Mesendoderm (in vitro differentiated cells): ENCODE measurements around the gene CRBN.

Experiments
- DNase-seq: peaks from one replicate; pipeline ENCODE4 v3.0.0; 2013
- H2AK5ac ChIP-seq: 2 replicates; pipeline ENCODE4 v1.6.1; 2013; ENCODE audit warnings: low read length, inconsistent platforms
- H2BK120ac ChIP-seq: 2 replicates; pipeline ENCODE4 v1.6.1; 2013; ENCODE audit warnings: low read depth, mild to moderate bottlenecking, low read length, moderate library complexity, mixed read lengths
- H2BK15ac ChIP-seq: replicated peaks from 2 replicates; pipeline ENCODE4 v1.6.1; 2013; ENCODE audit warnings: low read depth, mild to moderate bottlenecking, moderate library complexity
- H2BK5ac ChIP-seq: 2 replicates; pipeline ENCODE4 v1.6.1; 2013; ENCODE audit warnings: low read length, inconsistent platforms
- H3K18ac ChIP-seq: 2 replicates; pipeline ENCODE4 v1.6.1; 2013; ENCODE audit warnings: mild to moderate bottlenecking, low read length, mixed read lengths
- H3K23ac ChIP-seq: one replicate; pipeline ENCODE4 v1.6.1; 2013; ENCODE audit warnings: low read length
- H3K27ac ChIP-seq: 2 replicates; pipeline ENCODE4 v1.5.1; 2013; ENCODE audit warnings: low read depth, mild to moderate bottlenecking, inconsistent platforms, low read length, moderate library complexity
- H3K27me3 ChIP-seq: 2 replicates; pipeline ENCODE4 v1.6.1; 2013; ENCODE audit warnings: low read length, control low read depth, mild to moderate bottlenecking, inconsistent platforms; ENCODE audit not compliant: insufficient read depth, poor library complexity
- H3K36me3 ChIP-seq: 2 replicates; pipeline ENCODE4 v1.6.1; 2013; ENCODE audit warnings: low read length, inconsistent platforms; ENCODE audit not compliant: control insufficient read depth, insufficient read depth
- H3K4ac ChIP-seq: one replicate; pipeline ENCODE4 v1.6.1; 2013; ENCODE audit warnings: low read depth, mild to moderate bottlenecking, low read length, moderate library complexity
- H3K4me1 ChIP-seq: 2 replicates; pipeline ENCODE4 v1.6.1; 2013; ENCODE audit warnings: low read depth, low read length, inconsistent platforms; ENCODE audit not compliant: control insufficient read depth
- H3K4me2 ChIP-seq: 2 replicates; pipeline ENCODE4 v1.6.1; 2013; ENCODE audit warnings: low read length
- H3K4me3 ChIP-seq: 2 replicates; pipeline ENCODE4 v1.5.1; 2013; ENCODE audit warnings: mild to moderate bottlenecking, low read length
- H3K56ac ChIP-seq: one replicate; pipeline ENCODE4 v1.6.1; 2013; ENCODE audit warnings: low read length
- H3K79me1 ChIP-seq: 2 replicates; pipeline ENCODE4 v1.6.1; 2013; ENCODE audit warnings: low read length, inconsistent platforms
- H3K79me2 ChIP-seq: 2 replicates; pipeline ENCODE4 v1.6.1; 2013; ENCODE audit warnings: mild to moderate bottlenecking, low read length; ENCODE audit not compliant: control insufficient read depth, insufficient read depth
- H3K9ac ChIP-seq: 2 replicates; pipeline ENCODE4 v1.6.1; 2013; ENCODE audit warnings: low read length, inconsistent platforms
- H4K5ac ChIP-seq: one replicate; pipeline ENCODE4 v1.6.1; 2013; ENCODE audit warnings: low read length
- H4K8ac ChIP-seq: one replicate; pipeline ENCODE4 v1.6.1; 2013; ENCODE audit warnings: low read depth, mild to moderate bottlenecking, control low read depth, low read length, moderate library complexity
- WGBS: extraction: QIAGEN DNeasy Blood & Tissue Kit; methylation state at CpG from one replicate; pipeline ENCODE4 v1.1.7; 2013; ENCODE audit warnings: low lambda C conversion rate, missing lambda C conversion rate; ENCODE audit not compliant: insufficient coverage; ENCODE audit errors: extremely low coverage; 5-methylcytosine and 5-hydroxymethylcytosine counted together

CRBN gene

DNA sequence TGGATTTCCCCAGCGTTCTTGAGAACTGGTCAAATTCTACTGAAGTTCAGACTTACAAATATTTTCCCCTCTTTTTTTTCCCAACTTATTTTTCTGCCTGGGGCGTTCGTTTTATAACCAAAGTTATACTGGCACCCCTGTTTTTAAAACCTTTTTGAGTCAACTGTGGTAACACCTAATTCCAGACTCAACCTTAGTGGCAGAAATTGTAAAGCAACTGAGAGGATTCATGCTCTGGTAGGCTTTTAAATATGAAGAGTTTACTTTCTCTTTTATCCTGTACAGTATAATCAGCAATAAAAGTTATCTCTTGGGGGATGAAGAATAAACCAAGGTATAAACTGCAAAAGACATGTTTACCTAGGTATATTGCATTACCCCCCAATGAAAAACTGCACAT, 71.6 kb downstream of the CRBN start:
- Histone ChIP-seq H3K18ac (no peak overlapping the region), H2BK120ac (no peak overlapping the region), H2AK5ac (no peak overlapping the region), H3K27me3 (no peaks in the 10 kb centered on the region), H3K4me1 (peaks cover 7% of the 10 kb centered on the region), H3K23ac (no peak overlapping the region), H3K36me3 (no peaks in the 10 kb centered on the region), H3K56ac (no peak overlapping the region), H4K8ac (no peak overlapping the region), H3K27ac (no peak overlapping the region), H3K79me2 (no peaks in the 10 kb centered on the region), H3K4me3 (no peak overlapping the region), H3K9ac (no peak overlapping the region), H2BK15ac (peak overlapping the region; percentile 57), H2BK5ac (no peak overlapping the region), H3K79me1 (no peaks in the 10 kb centered on the region), H3K4ac (no peak overlapping the region), H3K4me2 (no peak overlapping the region), H4K5ac (no peak overlapping the region)
- WGBS, result no CpG with 5 or more reads among the region's 3 CpGs
- no peak for DNase-seq

DNA sequence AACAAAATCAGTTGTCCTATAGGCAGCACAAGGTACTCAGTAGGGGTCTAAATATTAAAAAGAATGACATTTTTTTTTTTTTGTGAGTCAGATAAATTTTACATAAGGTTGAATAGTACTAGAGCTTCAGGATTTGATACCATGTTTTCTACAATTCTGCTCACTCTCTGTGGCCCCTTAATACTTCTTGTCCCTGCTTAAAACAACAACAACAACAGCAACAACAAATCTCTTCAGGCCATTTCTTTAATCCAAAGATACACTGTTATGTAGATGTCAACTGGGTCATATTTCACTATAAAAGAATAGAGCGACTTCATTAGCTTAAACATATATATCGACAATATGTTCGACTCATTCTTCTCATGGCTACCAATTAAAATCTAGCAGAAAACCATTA, 72.3 kb downstream of the CRBN start:
- peaks cover 7% of the 10 kb centered on the region for H3K4me1 ChIP-seq
- no CpG with 5 or more reads among the region's 3 CpGs for WGBS
- H4K5ac ChIP-seq, result no peak overlapping the region
- DNase-seq, result no peak
- no peaks in the 10 kb centered on the region for H3K79me1 ChIP-seq
- no peak overlapping the region for H3K56ac ChIP-seq
- H4K8ac ChIP-seq, result no peak overlapping the region
- H2BK15ac ChIP-seq, result no peak overlapping the region
- no peak overlapping the region for H3K18ac ChIP-seq
- no peak overlapping the region for H2BK5ac ChIP-seq
- no peak overlapping the region for H3K4me2 ChIP-seq
- no peak overlapping the region for H3K9ac ChIP-seq
- H2AK5ac ChIP-seq, result no peak overlapping the region
- no peaks in the 10 kb centered on the region for H3K27me3 ChIP-seq
- no peaks in the 10 kb centered on the region for H3K36me3 ChIP-seq
- H2BK120ac ChIP-seq, result no peak overlapping the region
- H3K79me2 ChIP-seq, result no peaks in the 10 kb centered on the region
- no peak overlapping the region for H3K4ac ChIP-seq
- H3K4me3 ChIP-seq, result no peak overlapping the region
- H3K23ac ChIP-seq, result no peak overlapping the region
- no peak overlapping the region for H3K27ac ChIP-seq

DNA sequence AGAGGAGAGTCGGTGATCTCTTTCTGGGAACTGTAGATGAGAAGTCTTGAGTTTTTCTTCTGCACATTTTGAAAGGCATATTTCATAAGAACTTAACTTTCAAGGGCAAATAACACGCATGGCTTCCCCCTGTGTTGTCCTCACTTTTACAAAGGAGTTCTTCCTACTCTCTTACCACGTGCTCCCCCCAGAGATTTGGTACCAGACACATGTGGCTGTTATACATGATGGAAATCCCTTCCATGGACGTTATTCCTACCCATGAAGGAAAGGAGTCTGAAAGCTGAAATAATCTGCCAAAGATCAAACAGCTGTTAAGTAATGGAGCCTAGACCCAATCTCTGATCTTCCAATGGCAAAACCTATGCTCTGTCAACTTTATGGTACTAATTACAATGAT, 73.7 kb downstream of the CRBN start:
- H3K36me3 ChIP-seq, result no peaks in the 10 kb centered on the region
- no peak overlapping the region for H3K4me3 ChIP-seq
- no peak overlapping the region for H2BK5ac ChIP-seq
- H3K9ac ChIP-seq, result no peak overlapping the region
- no peak overlapping the region for H3K27ac ChIP-seq
- no peaks in the 10 kb centered on the region for H3K27me3 ChIP-seq
- H3K56ac ChIP-seq, result no peak overlapping the region
- H4K5ac ChIP-seq, result no peak overlapping the region
- DNase-seq, result no peak
- H2BK120ac ChIP-seq, result no peak overlapping the region
- no CpG with 5 or more reads among the region's 4 CpGs for whole genome bisulfite sequencing
- H2AK5ac ChIP-seq, result no peak overlapping the region
- H3K79me1 ChIP-seq, result no peaks in the 10 kb centered on the region
- no peak overlapping the region for H3K4ac ChIP-seq
- peaks cover 7% of the 10 kb centered on the region for H3K4me1 ChIP-seq
- no peaks in the 10 kb centered on the region for H3K79me2 ChIP-seq
- no peak overlapping the region for H2BK15ac ChIP-seq
- H4K8ac ChIP-seq, result no peak overlapping the region
- H3K18ac ChIP-seq, result no peak overlapping the region
- H3K23ac ChIP-seq, result no peak overlapping the region
- no peak overlapping the region for H3K4me2 ChIP-seq

DNA sequence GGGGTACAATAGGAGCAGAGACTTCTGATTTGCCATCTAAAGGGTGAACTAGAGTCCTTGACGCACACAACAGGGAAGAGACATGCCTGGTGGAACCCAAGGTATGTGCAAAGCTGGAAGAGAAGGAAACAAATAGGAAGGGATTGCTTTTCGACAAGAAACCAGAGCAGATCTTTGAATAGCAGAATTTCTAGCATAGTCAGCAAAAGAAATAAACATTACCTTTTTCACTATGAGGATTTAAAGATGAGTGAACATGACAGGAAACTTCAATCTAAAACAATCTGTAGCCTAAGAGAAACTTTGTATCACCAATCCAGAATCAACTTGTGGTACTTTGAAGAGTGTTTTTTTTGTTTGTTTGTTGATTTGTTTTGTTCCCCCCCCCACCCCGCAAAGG, 74.2 kb downstream of the CRBN start:
- Histone ChIP-seq H3K23ac (no peak overlapping the region), H3K18ac (no peak overlapping the region), H2BK120ac (no peak overlapping the region), H3K36me3 (no peaks in the 10 kb centered on the region), H3K79me1 (no peaks in the 10 kb centered on the region), H3K4me2 (no peak overlapping the region), H3K56ac (no peak overlapping the region), H2BK15ac (no peak overlapping the region), H2BK5ac (no peak overlapping the region), H3K79me2 (no peaks in the 10 kb centered on the region), H3K4me3 (no peak overlapping the region), H2AK5ac (no peak overlapping the region), H3K27me3 (no peaks in the 10 kb centered on the region), H4K5ac (no peak overlapping the region), H3K27ac (no peak overlapping the region), H4K8ac (no peak overlapping the region), H3K4me1 (peaks cover 4% of the 10 kb centered on the region), H3K9ac (no peak overlapping the region), H3K4ac (no peak overlapping the region)
- no peak for DNase-seq
- no CpG with 5 or more reads among the region's 3 CpGs for WGBS

DNA sequence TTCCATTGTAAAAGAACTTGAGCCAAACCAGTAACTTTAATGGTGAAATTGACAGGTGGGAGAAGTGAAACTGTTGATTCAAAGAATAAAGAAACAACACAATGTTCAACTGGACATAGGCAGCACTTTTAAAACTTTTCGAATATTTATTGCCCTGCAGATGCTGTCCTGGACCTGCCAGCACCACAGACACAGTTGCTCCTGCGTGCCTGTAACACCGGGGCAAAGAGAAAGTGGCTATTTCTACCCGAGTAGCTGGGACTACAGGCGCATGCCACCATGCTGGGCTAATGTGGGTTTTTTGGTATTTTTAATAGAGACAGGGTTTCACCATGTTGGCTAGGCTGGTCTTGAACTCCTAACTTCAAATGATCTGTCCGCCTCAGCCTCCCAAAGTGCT, 76.7 kb downstream of the CRBN start:
- Histone ChIP-seq H3K36me3 (no peaks in the 10 kb centered on the region), H3K4ac (no peak overlapping the region), H3K18ac (no peak overlapping the region), H2BK15ac (no peak overlapping the region), H3K4me2 (no peak overlapping the region), H2AK5ac (no peak overlapping the region), H3K27ac (no peak overlapping the region), H3K79me1 (no peaks in the 10 kb centered on the region), H2BK120ac (no peak overlapping the region), H2BK5ac (no peak overlapping the region), H3K79me2 (no peaks in the 10 kb centered on the region), H3K27me3 (no peaks in the 10 kb centered on the region), H4K5ac (no peak overlapping the region), H3K23ac (no peak overlapping the region), H4K8ac (no peak overlapping the region), H3K56ac (no peak overlapping the region), H3K9ac (no peak overlapping the region), H3K4me3 (no peak overlapping the region), H3K4me1 (no peaks in the 10 kb centered on the region)
- no peak for DNase-seq
- no CpG with 5 or more reads among the region's 6 CpGs for WGBS

DNA sequence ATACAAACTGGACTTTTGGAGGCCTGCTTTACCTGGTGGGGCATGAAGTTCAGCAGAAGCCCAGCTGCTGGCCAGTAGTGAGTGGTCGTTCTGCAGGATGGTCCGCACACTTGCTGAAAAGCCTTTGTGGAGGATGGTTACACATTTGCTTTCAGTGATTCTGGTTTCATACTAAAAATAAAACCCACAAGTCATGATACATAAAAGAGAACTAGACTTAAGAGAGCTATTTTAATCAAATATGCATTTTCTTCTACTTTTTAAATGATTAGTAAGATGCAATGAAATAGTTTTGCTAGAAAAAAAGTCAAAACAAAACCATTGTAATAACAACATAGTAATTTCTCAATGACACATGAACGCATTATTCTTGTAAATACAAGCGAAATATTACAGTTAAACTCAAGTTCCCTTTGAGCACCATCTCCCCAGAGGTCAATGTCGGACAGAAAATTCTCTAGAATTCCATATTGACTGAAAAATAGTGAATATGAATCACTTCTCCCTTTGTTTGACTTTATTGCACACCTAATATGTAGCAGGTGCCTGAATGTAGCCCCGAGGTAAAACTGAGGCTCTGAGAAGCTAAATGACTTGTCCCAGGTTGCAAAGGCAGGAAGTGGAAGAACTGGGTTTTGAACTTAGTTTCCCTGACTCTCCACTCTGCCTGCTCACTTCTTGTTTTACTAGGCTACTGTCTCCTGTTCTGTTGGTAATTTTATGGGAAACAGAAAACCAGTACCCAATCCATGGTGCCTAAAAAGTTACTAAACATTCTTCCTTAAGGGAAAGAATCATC, 77.6 kb downstream of the CRBN start:
- no peaks in the 10 kb centered on the region for H3K4me1 ChIP-seq
- no peak overlapping the region for H3K4ac ChIP-seq
- no peaks in the 10 kb centered on the region for H3K79me1 ChIP-seq
- H2BK120ac ChIP-seq, result no peak overlapping the region
- no peak overlapping the region for H4K5ac ChIP-seq
- no peak overlapping the region for H4K8ac ChIP-seq
- DNase-seq, result no peak
- WGBS, result no CpG with 5 or more reads among the region's 6 CpGs
- no peak overlapping the region for H3K56ac ChIP-seq
- H3K18ac ChIP-seq, result no peak overlapping the region
- H3K27ac ChIP-seq, result no peak overlapping the region
- no peaks in the 10 kb centered on the region for H3K79me2 ChIP-seq
- no peaks in the 10 kb centered on the region for H3K36me3 ChIP-seq
- no peak overlapping the region for H3K4me2 ChIP-seq
- no peak overlapping the region for H3K9ac ChIP-seq
- no peak overlapping the region for H3K23ac ChIP-seq
- no peak overlapping the region for H2BK5ac ChIP-seq
- no peaks in the 10 kb centered on the region for H3K27me3 ChIP-seq
- no peak overlapping the region for H2AK5ac ChIP-seq
- H2BK15ac ChIP-seq, result no peak overlapping the region
- H3K4me3 ChIP-seq, result no peak overlapping the region
